ENCODE measurements around the gene CNTN1. TPM values are rescaled to one million over a fixed set of nuclear protein-coding genes. Genes with fewer than 3 reads are reported as not detected.

The CNTN1 gene
- total RNA-seq, 6 experiments from 2014 or later, result 0.09 to 0.66 (median 0.26) TPM

GRCh38 chr12:40717576-40717975 is 25.3 kb downstream of the CNTN1 start:
- no peak for DNase-seq

GRCh38 chr12:40718878-40719372 is 26.7 kb downstream of the CNTN1 start:
- Histone ChIP-seq H3K27ac (no peak overlapping the region), H3K4me3 (no peak overlapping the region), H3K4me1 (no peaks in the 10 kb centered on the region), H3K27me3 (no peaks in the 10 kb centered on the region), H3K36me3 (no peaks in the 10 kb centered on the region), H3K9me3 (no peaks in the 10 kb centered on the region)
- no peak for TF ChIP-seq POLR2A (IDR thresholded peaks at IDR 0.05)
- TF ChIP-seq CTCF (IDR thresholded peaks at IDR 0.05), result no peak
- intact Hi-C loops (cut with DNase I), result no loop called here
- no peak for ATAC-seq
- DNase-seq, result no peak
- 55% methylated on average over 2 of the region's 2 CpGs for WGBS (ENCODE audit: insufficient coverage, low coverage, low lambda C conversion rate, missing lambda C conversion rate)

More at GRCh38 chr12:40717576-40717975, 25.3 kb downstream of the CNTN1 start:
- TF ChIP-seq POLR2A (IDR thresholded peaks at IDR 0.05) (no peak), CTCF (IDR thresholded peaks at IDR 0.05) (no peak)
- Histone ChIP-seq H3K27me3 (no peaks in the 10 kb centered on the region), H3K4me3 (no peak overlapping the region), H3K36me3 (no peaks in the 10 kb centered on the region), H3K27ac (no peak overlapping the region), H3K4me1 (no peaks in the 10 kb centered on the region), H3K9me3 (no peaks in the 10 kb centered on the region)
- intact Hi-C loops (cut with DNase I), result no loop called here
- 56% methylated on average over 1 of the region's 1 CpG for WGBS (ENCODE audit: insufficient coverage, low coverage, low lambda C conversion rate, missing lambda C conversion rate)
- no peak for ATAC-seq

GRCh38 chr12:40723001-40723400 is 30.8 kb downstream of the CNTN1 start:
- H3K9me3 ChIP-seq, result no peaks in the 10 kb centered on the region
- H3K4me1 ChIP-seq, result no peaks in the 10 kb centered on the region
- no peak for TF ChIP-seq POLR2A (IDR thresholded peaks at IDR 0.05)
- TF ChIP-seq CTCF (IDR thresholded peaks at IDR 0.05), result no peak
- ATAC-seq (no peak), DNase-seq (no peak)
- intact Hi-C loops (cut with DNase I), result no loop called here
- no peaks in the 10 kb centered on the region for H3K36me3 ChIP-seq
- H3K27ac ChIP-seq, result no peak overlapping the region
- H3K4me3 ChIP-seq, result no peak overlapping the region
- WGBS (ENCODE audit: insufficient coverage, low coverage, low lambda C conversion rate, missing lambda C conversion rate), result 91% methylated on average over 6 of the region's 6 CpGs
- no peaks in the 10 kb centered on the region for H3K27me3 ChIP-seq

GRCh38 chr12:40726366-40726765 is 34.1 kb downstream of the CNTN1 start:
- no peaks in the 10 kb centered on the region for H3K9me3 ChIP-seq
- WGBS (ENCODE audit: insufficient coverage, low coverage, low lambda C conversion rate, missing lambda C conversion rate), result 63% methylated on average over 1 of the region's 1 CpG
- DNase-seq, result no peak

More at GRCh38 chr12:40726366-40726765, 34.1 kb downstream of the CNTN1 start:
- Histone ChIP-seq H3K4me1 (no peaks in the 10 kb centered on the region), H3K36me3 (no peaks in the 10 kb centered on the region), H3K27ac (no peak overlapping the region), H3K27me3 (no peaks in the 10 kb centered on the region), H3K4me3 (no peak overlapping the region)
- TF ChIP-seq CTCF (IDR thresholded peaks at IDR 0.05), result no peak
- intact Hi-C loops (cut with DNase I), result no loop called here
- no peak for ATAC-seq
